B cell (primary cell): ENCODE measurements around the gene SYNDIG1L. TPM values are rescaled to one million over a fixed set of nuclear protein-coding genes. Genes with fewer than 3 reads are reported as not detected.

ENCODE experiments used
- ATAC-seq: fragments of 200-7000 bp; cut with Tn5 transposase; one replicate; pipeline ENCODE4 v1.10.0; 2021; ENCODE audit warnings: low read depth, mild to moderate bottlenecking, moderate number of reproducible peaks, moderate library complexity
- CTCF ChIA-PET: fragments of 350-600 bp; sonication (Branson Sonifier 250); formaldehyde crosslinking; loops from one replicate; lab custom pipeline; 2021; ENCODE audit warnings: antibody characterized with exemption, inconsistent platforms; lab: Charles Lee
- POLR2A ChIA-PET: fragments of 350-600 bp; sonication (Branson Sonifier 250); formaldehyde crosslinking; loops from one replicate; lab custom pipeline; 2021; ENCODE audit warnings: antibody characterized with exemption; lab: Charles Lee
- DNase-seq: peaks from one replicate; pipeline ENCODE4 v3.0.0; 2013
- H2AFZ ChIP-seq: 2 replicates; pipeline ENCODE4 v1.6.1; 2012; ENCODE audit warnings: mild to moderate bottlenecking, low read depth, low read length; ENCODE audit not compliant: insufficient read depth, poor library complexity, severe bottlenecking
- H3K27ac ChIP-seq, 2 donors: 1 replicate in 1 of 2; 2 replicates in 1 of 2; pipeline ENCODE4 v1.5.1; 2012 to 2013; ENCODE audit warnings: low read length in 2 of 2, mild to moderate bottlenecking in 2 of 2, moderate library complexity in 1 of 2
- H3K27me3 ChIP-seq, 4 experiments: fragments of 200-600 bp in 1 of 4; sonication (generic) in 1 of 4; replicated peaks in 1 of 4; 1 replicate in 2 of 4; 2 replicates in 2 of 4; pipeline versions ENCODE4 v1.6.1 to v1.7.0; 2013 to 2016; ENCODE audit warnings: low read length in 3 of 4, mild to moderate bottlenecking in 2 of 4, mixed read lengths in 1 of 4, moderate library complexity in 1 of 4; ENCODE audit not compliant: insufficient read depth in 4 of 4, control insufficient read depth in 3 of 4; ENCODE audit errors: control extremely low read depth in 1 of 4
- H3K36me3 ChIP-seq, 2 experiments: replicated peaks in 1 of 2; 1 replicate in 1 of 2; 2 replicates in 1 of 2; pipeline versions ENCODE4 v1.6.1 to v1.7.1; 2013; ENCODE audit warnings: low read length in 1 of 2; ENCODE audit not compliant: insufficient read depth in 2 of 2, control insufficient read depth in 1 of 2; ENCODE audit errors: control extremely low read depth in 1 of 2, extremely low read depth in 1 of 2
- H3K4me1 ChIP-seq, 2 donors: fragments of 200-600 bp in 1 of 2; sonication (generic) in 1 of 2; 1 replicate in 1 of 2; 2 replicates in 1 of 2; pipeline versions ENCODE4 v1.5.1 to v1.6.1; 2013 to 2017; ENCODE audit warnings: low read length in 2 of 2; ENCODE audit not compliant: control insufficient read depth in 2 of 2, insufficient read depth in 2 of 2
- H3K4me2 ChIP-seq: replicated peaks from 2 replicates; pipeline ENCODE3; 2012; ENCODE audit warnings: mild to moderate bottlenecking, low read depth, low read length; ENCODE audit not compliant: poor library complexity, severe bottlenecking
- H3K4me3 ChIP-seq, 5 experiments: fragments of 200-600 bp in 1 of 5; sonication (generic) in 1 of 5; 1 replicate in 3 of 5; 2 replicates in 2 of 5; pipeline versions ENCODE4 v1.5.1 to v1.7.0; 2011 to 2016; ENCODE audit warnings: low read length in 4 of 5, mild to moderate bottlenecking in 4 of 5, low read depth in 2 of 5, control low read depth in 1 of 5, moderate library complexity in 1 of 5; ENCODE audit not compliant: insufficient read depth in 1 of 5; ENCODE audit errors: control extremely low read depth in 1 of 5, extremely low read depth in 1 of 5
- H3K79me2 ChIP-seq: fragments of 200-600 bp; sonication (generic); one replicate; pipeline ENCODE4 v1.6.0; 2016; ENCODE audit warnings: low read length; ENCODE audit not compliant: control insufficient read depth, insufficient read depth
- H3K9ac ChIP-seq: fragments of 200-600 bp; sonication (generic); 2 replicates; pipeline ENCODE4 v1.6.1; 2017; ENCODE audit warnings: mild to moderate bottlenecking, low read length, moderate library complexity
- H3K9me3 ChIP-seq, 3 donors: one replicate each; pipeline versions ENCODE4 v1.6.1 to v1.7.1; 2013; ENCODE audit warnings: low read length in 2 of 3; ENCODE audit not compliant: control insufficient read depth in 2 of 3, insufficient read depth in 1 of 3; ENCODE audit errors: control extremely low read depth in 1 of 3
- H4K20me1 ChIP-seq: 2 replicates; pipeline ENCODE4 v1.6.0; 2012; ENCODE audit warnings: mild to moderate bottlenecking, low read length; ENCODE audit not compliant: insufficient read depth, control insufficient read depth, poor library complexity, severe bottlenecking
- H3K27ac Mint-ChIP-seq: one replicate; pipeline ENCODE4 v1.8.0; 2021; ENCODE audit warnings: mixed read lengths
- H3K27me3 Mint-ChIP-seq: one replicate; pipeline ENCODE4 v1.8.0; 2021; ENCODE audit warnings: mixed read lengths
- H3K4me1 Mint-ChIP-seq: one replicate; pipeline ENCODE4 v1.8.0; 2021; ENCODE audit warnings: mixed read lengths
- H3K4me3 Mint-ChIP-seq: one replicate; pipeline ENCODE4 v1.8.0; 2021; ENCODE audit warnings: mixed read lengths
- H3K9me3 Mint-ChIP-seq: one replicate; pipeline ENCODE4 v1.8.0; 2022; ENCODE audit warnings: mixed read lengths; ENCODE audit not compliant: insufficient read depth
- EZH2 ChIP-seq: IDR thresholded peaks from 2 replicates; pipeline ENCODE4 v1.6.1; 2012; ENCODE audit warnings: borderline replicate concordance, low read depth, mild to moderate bottlenecking, moderate library complexity, low read length; ENCODE audit not compliant: insufficient read depth, poor library complexity, severe bottlenecking
- WGBS: methylation state at CpG from one replicate; pipeline ENCODE4 v1.1.5; 2013; ENCODE audit warnings: missing lambda C conversion rate; ENCODE audit not compliant: insufficient coverage; 5-methylcytosine and 5-hydroxymethylcytosine counted together
- intact Hi-C: fragments of 100-400 bp; cut with micrococcal nuclease; formaldehyde crosslinking; loops from one replicate; pipeline ENCODE4 v1.10.0; 2022
- polyA plus RNA-seq: library from polyadenylated mRNA; depleted of rRNA; stranded (reverse); fragments of >200 nt; gene quantifications from 2 replicates; pipeline ENCODE4 v1.2.3, GENCODE V29; 2012
- total RNA-seq, 2 donors: library from RNA; stranded (reverse); fragments of 120-200 nt in 1 of 2; gene quantifications; 1 replicate in 1 of 2; 2 replicates in 1 of 2; pipeline versions ENCODE4 v1.2.3 to v1.2.4, GENCODE V29; 2013 to 2022
- TF ChIP-seq, protein P1 (sequence below): fragments of 200-600 bp; IDR thresholded peaks from one replicate; pipeline ENCODE4 v1.8.0; 2022; ENCODE audit warnings: antibody characterized with exemption, mild to moderate bottlenecking

SYNDIG1L gene
- total and polyA plus RNA-seq, 2 donors (not counting 1 experiment from before 2014, with no cell fraction given), result 0.16 TPM; not detected in 1

DNA sequence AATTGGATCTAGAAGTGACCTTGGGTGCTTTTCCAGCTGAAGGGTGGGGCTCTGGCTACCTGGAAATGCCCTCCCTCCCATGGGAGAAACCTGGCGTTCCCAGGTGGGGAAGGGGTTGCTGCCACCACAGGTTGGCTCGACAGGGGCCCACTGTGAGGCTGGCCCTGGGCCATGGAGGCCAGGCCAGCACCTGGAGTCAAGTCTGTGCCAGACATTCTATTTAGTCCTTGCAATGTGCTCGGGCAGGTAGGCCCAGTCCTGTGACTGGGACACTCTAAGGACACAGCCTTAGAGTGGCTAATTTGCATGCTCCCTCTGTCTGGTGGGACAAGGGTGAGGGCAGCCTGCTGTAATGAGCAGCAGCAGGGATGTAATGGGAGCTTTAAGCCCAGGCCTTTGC, 65.8 kb downstream of the SYNDIG1L start:
- DNase-seq, result no peak
- POLR2A ChIA-PET, result no interaction called here

DNA sequence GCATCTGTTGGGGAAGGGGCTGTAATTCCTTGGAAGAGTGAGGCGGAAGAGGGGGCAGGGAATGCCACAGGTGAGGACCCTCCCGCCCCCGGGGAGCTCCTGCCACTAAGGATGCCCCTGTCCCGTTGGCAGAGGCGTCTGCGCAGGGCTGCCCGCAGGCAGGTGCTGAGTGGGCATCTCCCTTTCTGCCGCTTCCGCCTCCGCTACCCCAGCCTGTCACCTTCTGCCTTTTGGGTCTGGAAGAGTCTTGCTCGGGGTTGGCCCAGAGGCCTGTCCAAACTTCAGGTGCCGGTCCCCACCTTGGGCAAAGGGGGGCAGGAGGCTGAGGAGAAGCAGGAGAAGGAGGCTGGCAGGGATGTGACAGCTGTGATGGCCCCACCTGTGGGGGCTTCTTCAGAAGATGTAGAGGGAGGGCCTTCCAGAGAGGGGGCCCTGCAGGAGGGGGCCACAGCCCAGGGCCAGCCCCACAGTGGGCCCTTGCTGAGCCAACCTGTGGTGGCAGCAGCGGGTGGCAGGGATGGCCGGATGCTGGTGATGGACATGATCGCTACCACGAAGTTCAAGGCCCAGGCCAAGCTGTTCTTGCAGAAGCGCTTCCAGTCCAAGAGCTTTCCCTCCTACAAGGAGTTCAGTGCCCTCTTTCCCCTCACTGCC, 67.7 kb downstream of the SYNDIG1L start:
- H3K4me1 ChIP-seq, result peaks cover 4 to 5% of the 10 kb centered on the region in 2 donors
- no peaks in the 10 kb centered on the region for H3K27me3 ChIP-seq
- intact Hi-C loops, result no loop called here
- H3K4me2 ChIP-seq, result no peak overlapping the region
- Mint-ChIP-seq H3K27ac (no peak overlapping the region), H3K27me3 (peaks cover 3% of the 10 kb centered on the region), H3K4me3 (no peak overlapping the region), H3K9me3 (no peaks in the 10 kb centered on the region), H3K4me1 (no peaks in the 10 kb centered on the region)
- no peak for ATAC-seq
- no peak overlapping the region for H2AFZ ChIP-seq
- TF ChIP-seq, protein P1, sequence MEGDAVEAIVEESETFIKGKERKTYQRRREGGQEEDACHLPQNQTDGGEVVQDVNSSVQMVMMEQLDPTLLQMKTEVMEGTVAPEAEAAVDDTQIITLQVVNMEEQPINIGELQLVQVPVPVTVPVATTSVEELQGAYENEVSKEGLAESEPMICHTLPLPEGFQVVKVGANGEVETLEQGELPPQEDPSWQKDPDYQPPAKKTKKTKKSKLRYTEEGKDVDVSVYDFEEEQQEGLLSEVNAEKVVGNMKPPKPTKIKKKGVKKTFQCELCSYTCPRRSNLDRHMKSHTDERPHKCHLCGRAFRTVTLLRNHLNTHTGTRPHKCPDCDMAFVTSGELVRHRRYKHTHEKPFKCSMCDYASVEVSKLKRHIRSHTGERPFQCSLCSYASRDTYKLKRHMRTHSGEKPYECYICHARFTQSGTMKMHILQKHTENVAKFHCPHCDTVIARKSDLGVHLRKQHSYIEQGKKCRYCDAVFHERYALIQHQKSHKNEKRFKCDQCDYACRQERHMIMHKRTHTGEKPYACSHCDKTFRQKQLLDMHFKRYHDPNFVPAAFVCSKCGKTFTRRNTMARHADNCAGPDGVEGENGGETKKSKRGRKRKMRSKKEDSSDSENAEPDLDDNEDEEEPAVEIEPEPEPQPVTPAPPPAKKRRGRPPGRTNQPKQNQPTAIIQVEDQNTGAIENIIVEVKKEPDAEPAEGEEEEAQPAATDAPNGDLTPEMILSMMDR, result no peak
- no peak for TF ChIP-seq EZH2
- H3K9me3 ChIP-seq, result no peaks in the 10 kb centered on the region
- H3K27ac ChIP-seq, result no peak overlapping the region
- no peak for DNase-seq
- H4K20me1 ChIP-seq, result no peaks in the 10 kb centered on the region
- ChIA-PET POLR2A (no interaction called here), CTCF (interaction anchor here (0.7 to 4.9 kb wide), 5 partner anchors 102 to 135 kb away, joined by 3 to 43 read pairs (median 4); partner anchors contain the start of genes ISCA2 and NPC2)
- no peak overlapping the region for H3K4me3 ChIP-seq
- no peaks in the 10 kb centered on the region for H3K36me3 ChIP-seq
- no peaks in the 10 kb centered on the region for H3K79me2 ChIP-seq
- no peak overlapping the region for H3K9ac ChIP-seq
- 91% methylated on average over 16 of the region's 17 CpGs for WGBS

More for the DNA sequence above, 65.8 kb downstream of the SYNDIG1L start:
- H3K27me3 Mint-ChIP-seq, result peaks cover 6% of the 10 kb centered on the region
- ATAC-seq, result no peak
- no peaks in the 10 kb centered on the region for H3K9me3 Mint-ChIP-seq
- no peaks in the 10 kb centered on the region for H3K36me3 ChIP-seq
- H3K27ac ChIP-seq, result no peak overlapping the region
- no peaks in the 10 kb centered on the region for H3K79me2 ChIP-seq
- 67% methylated on average over 3 of the region's 3 CpGs for WGBS
- H3K4me2 ChIP-seq, result no peak overlapping the region
- H3K4me3 Mint-ChIP-seq, result no peak overlapping the region
- peaks cover 4 to 5% of the 10 kb centered on the region in 2 donors for H3K4me1 ChIP-seq
- H3K27ac Mint-ChIP-seq, result no peak overlapping the region
- no peaks in the 10 kb centered on the region for H3K9me3 ChIP-seq
- H2AFZ ChIP-seq, result no peak overlapping the region
- no peaks in the 10 kb centered on the region for H3K4me1 Mint-ChIP-seq
- H4K20me1 ChIP-seq, result no peaks in the 10 kb centered on the region
- no peak for TF ChIP-seq EZH2
- TF ChIP-seq, protein P1, result no peak
- H3K27me3 ChIP-seq, result peaks cover 0 to 3% (median 0%) of the 10 kb centered on the region in 4 experiments
- intact Hi-C loops, result no loop called here
- H3K4me3 ChIP-seq, result no peak overlapping the region
- CTCF ChIA-PET, result interaction anchor here (0.9 to 4.9 kb wide), 5 partner anchors 43 to 131 kb away, joined by 3 to 43 read pairs (median 3); no protein-coding TSS in a partner anchor
- no peak overlapping the region for H3K9ac ChIP-seq
